Hepatocyte (in vitro differentiated cells): ENCODE measurements around the gene NPAS2. TPM values are rescaled to one million over a fixed set of nuclear protein-coding genes. Genes with fewer than 3 reads are reported as not detected.

Source experiments
- DNase-seq: peaks from one replicate; pipeline ENCODE4 v3.0.0-alpha.2; 2016; ENCODE audit warnings: low spot score
- H2AFZ ChIP-seq: fragments of 200-600 bp; sonication (generic); 2 replicates; pipeline ENCODE4 v1.6.0; 2016; ENCODE audit warnings: antibody characterized with exemption, mild to moderate bottlenecking
- H3K27ac ChIP-seq: fragments of 200-600 bp; sonication (generic); 2 replicates; pipeline ENCODE4 v1.5.1; 2016; ENCODE audit warnings: mild to moderate bottlenecking
- H3K27me3 ChIP-seq: fragments of 200-600 bp; sonication (generic); 2 replicates; pipeline ENCODE4 v1.6.1; 2016
- H3K36me3 ChIP-seq: fragments of 200-600 bp; sonication (generic); replicated peaks from 2 replicates; pipeline ENCODE4 v1.5.1; 2016; ENCODE audit warnings: low read depth; ENCODE audit not compliant: insufficient read depth
- H3K4me1 ChIP-seq: fragments of 200-600 bp; sonication (generic); 2 replicates; pipeline ENCODE4 v1.5.1; 2016; ENCODE audit warnings: mild to moderate bottlenecking, moderate library complexity; ENCODE audit not compliant: insufficient read depth
- H3K4me2 ChIP-seq: fragments of 200-600 bp; sonication (generic); 2 replicates; pipeline ENCODE4 v1.6.0; 2016
- H3K4me3 ChIP-seq: fragments of 200-600 bp; sonication (generic); 2 replicates; pipeline ENCODE4 v1.5.1; 2016; ENCODE audit warnings: mild to moderate bottlenecking
- H3K79me2 ChIP-seq: fragments of 200-600 bp; sonication (generic); 2 replicates; pipeline ENCODE4 v1.6.0; 2017; ENCODE audit warnings: mild to moderate bottlenecking
- H3K9me2 ChIP-seq: fragments of 200-600 bp; sonication (generic); replicated peaks from 2 replicates; pipeline ENCODE4 v1.6.0; 2017; ENCODE audit warnings: mild to moderate bottlenecking; ENCODE audit not compliant: insufficient read depth
- H3K9me3 ChIP-seq: fragments of 200-600 bp; sonication (generic); 2 replicates; pipeline ENCODE4 v1.5.1; 2016; ENCODE audit warnings: low read depth, mild to moderate bottlenecking
- H4K20me1 ChIP-seq: fragments of 200-600 bp; sonication (generic); 2 replicates; pipeline ENCODE4 v1.6.0; 2016; ENCODE audit warnings: mild to moderate bottlenecking; ENCODE audit not compliant: insufficient read depth, poor library complexity, severe bottlenecking
- EZH2 ChIP-seq: fragments of 200-600 bp; sonication (generic); IDR thresholded peaks from 2 replicates; pipeline ENCODE4 v1.6.1; 2016; ENCODE audit warnings: antibody characterized with exemption, mild to moderate bottlenecking, borderline replicate concordance
- EZH2phosphoT487 ChIP-seq: fragments of 200-600 bp; sonication (generic); IDR thresholded peaks from one replicate; pipeline ENCODE4 v1.6.1; 2018; ENCODE audit warnings: antibody characterized with exemption, mild to moderate bottlenecking, low read depth, moderate library complexity; ENCODE audit not compliant: unreplicated experiment, severe bottlenecking
- WGBS: methylation state at CpG from one replicate; pipeline ENCODE4 v1.1.6; 2016; ENCODE audit warnings: low lambda C conversion rate; ENCODE audit errors: missing lambda C conversion rate; 5-methylcytosine and 5-hydroxymethylcytosine counted together
- polyA plus RNA-seq: library from polyadenylated mRNA; unstranded; fragments of >200 nt; fragmentation: Nextera tagmentation; extraction: Ambion mirVana; gene quantifications from 2 replicates; pipeline ENCODE4 v1.2.1, GENCODE V29; 2016
- total RNA-seq: library from RNA; depleted of rRNA; stranded (reverse); fragments of >200 nt; gene quantifications from 2 replicates; pipeline ENCODE4 v1.2.3, GENCODE V29; 2014
- TF ChIP-seq, protein P1 (sequence below): fragments of 200-600 bp; sonication (generic); IDR thresholded peaks from 2 replicates; pipeline ENCODE4 v1.5.1; 2016; ENCODE audit warnings: antibody characterized with exemption, mild to moderate bottlenecking; ENCODE audit not compliant: poor library complexity

NPAS2 gene
- total and polyA plus RNA-seq, 2 experiments from 2014 or later, result 7.7 to 16.8 TPM

DNA sequence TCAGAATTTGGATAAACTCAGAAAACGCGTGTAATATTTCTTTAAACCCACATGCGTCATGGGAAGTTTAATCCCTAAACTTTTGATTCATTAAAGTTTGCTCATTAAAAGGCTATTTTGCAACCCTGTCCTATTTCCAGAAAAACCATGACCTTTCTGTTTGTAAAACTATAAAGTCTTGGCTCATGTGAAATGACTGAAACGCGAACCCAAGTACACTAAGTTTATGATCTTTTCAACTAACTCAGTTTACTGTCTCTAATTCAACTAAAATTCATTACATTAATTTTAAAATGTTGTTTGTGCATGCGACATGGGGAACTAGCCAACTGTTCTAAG is 178.3 kb downstream of the NPAS2 start:
- H4K20me1 ChIP-seq, result peaks cover 4% of the 10 kb centered on the region
- H3K9me2 ChIP-seq, result no peaks in the 10 kb centered on the region
- peaks cover 10% of the 10 kb centered on the region for H3K79me2 ChIP-seq
- no peak overlapping the region for H3K27ac ChIP-seq
- no peak for DNase-seq
- H3K4me2 ChIP-seq, result no peak overlapping the region
- no peaks in the 10 kb centered on the region for H3K36me3 ChIP-seq
- no peaks in the 10 kb centered on the region for H3K27me3 ChIP-seq
- 92% methylated on average over 6 of the region's 6 CpGs for WGBS
- no peaks in the 10 kb centered on the region for H3K9me3 ChIP-seq
- no peak overlapping the region for H3K4me3 ChIP-seq
- H2AFZ ChIP-seq, result no peak overlapping the region
- H3K4me1 ChIP-seq, result peaks cover 6% of the 10 kb centered on the region
- TF ChIP-seq EZH2phosphoT487 (no peak), EZH2 (no peak)
- TF ChIP-seq, protein P1, sequence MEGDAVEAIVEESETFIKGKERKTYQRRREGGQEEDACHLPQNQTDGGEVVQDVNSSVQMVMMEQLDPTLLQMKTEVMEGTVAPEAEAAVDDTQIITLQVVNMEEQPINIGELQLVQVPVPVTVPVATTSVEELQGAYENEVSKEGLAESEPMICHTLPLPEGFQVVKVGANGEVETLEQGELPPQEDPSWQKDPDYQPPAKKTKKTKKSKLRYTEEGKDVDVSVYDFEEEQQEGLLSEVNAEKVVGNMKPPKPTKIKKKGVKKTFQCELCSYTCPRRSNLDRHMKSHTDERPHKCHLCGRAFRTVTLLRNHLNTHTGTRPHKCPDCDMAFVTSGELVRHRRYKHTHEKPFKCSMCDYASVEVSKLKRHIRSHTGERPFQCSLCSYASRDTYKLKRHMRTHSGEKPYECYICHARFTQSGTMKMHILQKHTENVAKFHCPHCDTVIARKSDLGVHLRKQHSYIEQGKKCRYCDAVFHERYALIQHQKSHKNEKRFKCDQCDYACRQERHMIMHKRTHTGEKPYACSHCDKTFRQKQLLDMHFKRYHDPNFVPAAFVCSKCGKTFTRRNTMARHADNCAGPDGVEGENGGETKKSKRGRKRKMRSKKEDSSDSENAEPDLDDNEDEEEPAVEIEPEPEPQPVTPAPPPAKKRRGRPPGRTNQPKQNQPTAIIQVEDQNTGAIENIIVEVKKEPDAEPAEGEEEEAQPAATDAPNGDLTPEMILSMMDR, result no peak

DNA sequence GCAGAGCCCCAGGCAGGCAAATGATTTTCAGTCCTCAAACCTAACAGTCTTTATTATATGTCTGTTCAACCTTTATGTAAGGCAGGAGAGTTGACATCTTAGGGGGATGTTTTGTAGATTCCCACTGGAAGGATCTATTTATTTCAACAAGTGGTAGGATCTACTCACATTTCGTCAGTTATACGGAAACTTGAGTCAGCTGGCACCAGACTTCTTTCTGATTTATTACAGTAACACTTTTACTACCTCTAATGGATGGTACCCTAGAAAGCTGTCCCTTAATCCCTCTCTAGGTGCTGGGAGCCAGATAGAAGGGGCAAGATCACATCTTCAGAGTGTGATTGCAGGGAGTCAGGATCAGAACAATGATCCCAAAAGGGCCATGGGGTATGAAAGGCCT is 180.1 kb downstream of the NPAS2 start:
- Histone ChIP-seq H3K79me2 (peaks cover 28% of the 10 kb centered on the region), H3K9me2 (no peaks in the 10 kb centered on the region), H3K36me3 (no peaks in the 10 kb centered on the region), H3K27me3 (no peaks in the 10 kb centered on the region), H3K27ac (no peak overlapping the region), H3K4me3 (no peak overlapping the region), H3K4me2 (no peak overlapping the region), H3K9me3 (no peaks in the 10 kb centered on the region), H3K4me1 (peaks cover 18% of the 10 kb centered on the region), H2AFZ (no peak overlapping the region), H4K20me1 (peaks cover 20% of the 10 kb centered on the region)
- TF ChIP-seq EZH2phosphoT487 (no peak), EZH2 (no peak)
- TF ChIP-seq, protein P1, result no peak
- no peak for DNase-seq
- 68% methylated on average over 2 of the region's 2 CpGs for WGBS

DNA sequence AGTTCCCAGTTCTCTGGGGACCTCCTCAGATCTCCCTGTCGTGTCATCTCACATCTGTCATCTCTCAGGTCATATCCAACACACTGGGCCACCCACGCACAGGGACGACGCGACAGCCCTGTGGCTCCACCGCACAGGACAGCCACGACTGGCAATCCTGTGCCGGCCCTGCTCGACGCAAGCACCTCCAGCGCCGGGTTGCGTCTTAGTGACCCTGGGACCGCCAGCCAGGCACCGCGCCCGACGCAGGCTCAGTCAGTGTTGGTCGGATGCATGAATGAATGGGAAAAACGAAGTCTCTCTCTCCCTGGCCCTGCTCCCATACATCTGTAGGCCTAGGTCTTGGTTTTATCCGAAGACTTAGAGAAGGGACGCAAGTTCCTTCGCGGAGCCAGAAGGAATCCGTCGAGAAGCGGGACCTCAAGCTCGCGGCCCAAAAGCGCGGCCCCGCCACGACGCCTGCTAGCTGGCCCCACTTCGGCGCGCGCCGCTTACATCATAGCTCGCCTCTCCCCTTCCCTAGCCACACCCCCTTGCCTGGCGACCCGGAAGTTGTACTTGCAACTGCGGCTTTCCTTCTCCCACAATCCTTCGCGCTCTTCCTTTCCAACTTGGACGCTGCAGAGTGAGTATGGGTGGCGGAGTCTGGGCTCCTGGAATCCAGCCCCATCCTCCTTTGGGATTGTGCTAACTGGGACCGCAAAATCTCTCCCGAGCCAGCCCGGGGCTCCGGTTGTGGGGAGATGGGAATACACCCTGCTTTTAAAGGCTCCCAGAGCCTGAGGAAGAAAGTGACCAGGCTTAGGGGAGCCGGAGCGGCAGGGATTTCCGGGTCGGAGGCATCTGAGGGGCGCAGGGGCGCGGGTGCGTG is 182.0 kb downstream of the NPAS2 start, which contains the start of gene RPL31:
TSS of gene RPL31 (plus strand) at position 599 of the 871 bp plus-strand sequence. CDS start 413 bp downstream, outside the sequence.
- H3K9me3 ChIP-seq, result no peaks in the 10 kb centered on the region
- H3K36me3 ChIP-seq, result no peaks in the 10 kb centered on the region
- DNase-seq, result peak; percentile 99
- peaks cover 18% of the 10 kb centered on the region for H3K4me1 ChIP-seq
- H3K79me2 ChIP-seq, result peaks cover 38% of the 10 kb centered on the region
- 5% methylated on average over 59 of the region's 59 CpGs for WGBS
- H2AFZ ChIP-seq, result peak within 1 kb of the TSS; percentile 93
- H3K4me3 ChIP-seq, result peak within 1 kb of the TSS; percentile 85
- H4K20me1 ChIP-seq, result peaks cover 27% of the 10 kb centered on the region
- H3K9me2 ChIP-seq, result no peaks in the 10 kb centered on the region
- no peak for TF ChIP-seq EZH2
- H3K4me2 ChIP-seq, result peak within 1 kb of the TSS; percentile 92
- no peaks in the 10 kb centered on the region for H3K27me3 ChIP-seq
- H3K27ac ChIP-seq, result peak within 1 kb of the TSS; percentile 95

DNA sequence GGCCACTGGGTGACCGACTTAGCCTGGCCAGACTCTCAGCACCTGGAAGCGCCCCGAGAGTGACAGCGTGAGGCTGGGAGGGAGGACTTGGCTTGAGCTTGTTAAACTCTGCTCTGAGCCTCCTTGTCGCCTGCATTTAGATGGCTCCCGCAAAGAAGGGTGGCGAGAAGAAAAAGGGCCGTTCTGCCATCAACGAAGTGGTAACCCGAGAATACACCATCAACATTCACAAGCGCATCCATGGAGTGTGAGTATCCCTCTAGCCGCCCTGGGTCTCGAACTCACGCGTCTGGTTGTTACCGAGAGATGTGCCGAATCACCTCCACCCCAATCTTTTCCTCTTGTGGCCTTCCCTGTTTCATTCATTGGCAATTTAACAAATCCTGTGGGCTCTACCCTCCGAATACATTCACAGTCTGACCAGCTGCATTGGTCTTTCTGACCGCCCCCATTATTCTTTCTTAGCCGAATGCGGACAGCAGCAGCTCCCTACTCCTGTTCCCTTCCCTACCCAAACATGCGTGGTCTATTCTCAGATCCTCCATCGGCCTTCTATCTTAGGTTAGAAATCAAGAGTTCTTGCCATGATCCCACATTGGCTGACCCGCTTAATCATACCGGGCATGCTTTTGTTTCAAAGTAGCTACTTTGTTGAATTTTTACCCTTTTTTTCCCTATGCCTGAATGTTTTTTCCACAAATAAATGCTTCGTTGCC is 182.8 kb downstream of the NPAS2 start:
- no peaks in the 10 kb centered on the region for H3K27me3 ChIP-seq
- H3K36me3 ChIP-seq, result no peaks in the 10 kb centered on the region
- H3K4me3 ChIP-seq, result peak overlapping the region; percentile 85
- peaks cover 31% of the 10 kb centered on the region for H4K20me1 ChIP-seq
- DNase-seq, result no peak
- no peaks in the 10 kb centered on the region for H3K9me3 ChIP-seq
- peak overlapping the region; percentile 61 for H2AFZ ChIP-seq
- H3K9me2 ChIP-seq, result no peaks in the 10 kb centered on the region
- H3K27ac ChIP-seq, result peak overlapping the region; percentile 95
- peaks cover 18% of the 10 kb centered on the region for H3K4me1 ChIP-seq
- peak overlapping the region; percentile 92 for H3K4me2 ChIP-seq
- H3K79me2 ChIP-seq, result peaks cover 38% of the 10 kb centered on the region
- TF ChIP-seq EZH2, result no peak
- no peak for TF ChIP-seq EZH2phosphoT487
- TF ChIP-seq, protein P1, result no peak
- 2% methylated on average over 26 of the region's 26 CpGs for WGBS
